HG03095 (cell line): ENCODE measurements around the gene PAQR4.
"Not testable (repeated sequence)": the region's sequence is repeated elsewhere in the genome, so short reads cannot be mapped to it uniquely, and the experiment has no call there.

ENCODE experiments used
- ATAC-seq: cut with Tn5 transposase; IDR thresholded peaks from one replicate; pipeline ENCODE4 v1.9.1; 2021; ENCODE audit warnings: moderate library complexity; ENCODE audit not compliant: unreplicated experiment

PAQR4 gene

DNA sequence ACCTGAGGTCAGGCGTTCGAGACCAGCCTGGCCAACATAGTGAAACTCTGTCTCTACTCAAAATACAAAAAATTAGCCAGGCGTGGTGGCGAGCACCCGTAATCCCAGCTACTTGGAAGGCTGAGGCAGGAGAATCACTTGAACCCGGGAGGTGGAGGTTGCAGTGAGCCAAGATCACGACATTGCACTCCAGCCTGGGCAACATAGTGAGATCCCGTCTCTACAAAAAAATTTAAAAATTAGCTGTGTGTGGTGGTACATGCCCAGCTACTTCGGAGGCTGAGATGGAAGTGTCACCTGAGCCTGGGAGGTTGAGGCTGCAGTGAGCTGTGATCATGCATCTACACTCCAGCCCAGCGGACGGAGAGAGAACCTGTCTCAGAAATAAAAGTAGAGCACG lies 25.4 kb upstream of the PAQR4 start:
- not testable (repeated sequence) for ATAC-seq

GRCh38 chr16:2946649-2947048 lies 22.5 kb upstream of the PAQR4 start:
- no peak for ATAC-seq

GRCh38 chr16:2948807-2949704 lies 20.1 kb upstream of the PAQR4 start:
- no peak for ATAC-seq

DNA sequence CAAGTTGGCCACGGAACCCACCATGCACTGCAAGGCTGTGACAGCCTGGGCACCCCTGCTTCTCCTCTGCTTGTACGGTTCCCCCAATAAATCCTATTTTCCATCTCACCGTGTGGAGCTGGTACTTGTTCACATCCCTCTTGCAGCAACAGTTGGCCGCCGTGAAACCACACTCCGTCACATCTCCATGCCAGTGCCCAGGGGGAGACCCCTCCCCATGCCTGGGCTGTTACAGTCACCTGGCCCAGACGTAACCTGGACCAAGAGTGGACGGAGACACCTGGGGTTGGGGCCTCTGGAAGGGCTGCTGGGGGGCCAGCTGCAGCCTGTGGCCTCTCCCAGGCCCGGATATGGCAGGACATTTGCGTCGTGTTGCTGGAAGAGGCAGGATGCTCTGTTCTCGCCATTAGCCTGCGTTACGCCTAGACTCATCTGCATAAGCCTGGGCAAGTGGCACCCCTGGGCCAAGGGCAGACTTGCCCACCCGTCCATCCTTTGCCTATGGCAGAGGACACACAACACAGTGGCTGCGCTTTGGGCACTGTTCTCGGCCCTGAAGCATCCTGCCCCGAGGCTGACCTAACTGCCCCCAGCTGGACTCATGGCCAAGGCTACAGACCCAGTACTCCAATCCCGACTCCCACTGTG lies 19.3 kb upstream of the PAQR4 start:
- ATAC-seq = no peak

GRCh38 chr16:2950353-2950724 lies 18.8 kb upstream of the PAQR4 start:
- no peak for ATAC-seq

- ATAC-seq = no peak
Measured at GRCh38 chr16:2950773-2951172, 18.4 kb upstream of the PAQR4 start.

- ATAC-seq = no peak
Measured at GRCh38 chr16:2952679-2953078, 16.5 kb upstream of the PAQR4 start.

GRCh38 chr16:2953706-2954627 lies 15.2 kb upstream of the PAQR4 start:
- no peak for ATAC-seq

DNA sequence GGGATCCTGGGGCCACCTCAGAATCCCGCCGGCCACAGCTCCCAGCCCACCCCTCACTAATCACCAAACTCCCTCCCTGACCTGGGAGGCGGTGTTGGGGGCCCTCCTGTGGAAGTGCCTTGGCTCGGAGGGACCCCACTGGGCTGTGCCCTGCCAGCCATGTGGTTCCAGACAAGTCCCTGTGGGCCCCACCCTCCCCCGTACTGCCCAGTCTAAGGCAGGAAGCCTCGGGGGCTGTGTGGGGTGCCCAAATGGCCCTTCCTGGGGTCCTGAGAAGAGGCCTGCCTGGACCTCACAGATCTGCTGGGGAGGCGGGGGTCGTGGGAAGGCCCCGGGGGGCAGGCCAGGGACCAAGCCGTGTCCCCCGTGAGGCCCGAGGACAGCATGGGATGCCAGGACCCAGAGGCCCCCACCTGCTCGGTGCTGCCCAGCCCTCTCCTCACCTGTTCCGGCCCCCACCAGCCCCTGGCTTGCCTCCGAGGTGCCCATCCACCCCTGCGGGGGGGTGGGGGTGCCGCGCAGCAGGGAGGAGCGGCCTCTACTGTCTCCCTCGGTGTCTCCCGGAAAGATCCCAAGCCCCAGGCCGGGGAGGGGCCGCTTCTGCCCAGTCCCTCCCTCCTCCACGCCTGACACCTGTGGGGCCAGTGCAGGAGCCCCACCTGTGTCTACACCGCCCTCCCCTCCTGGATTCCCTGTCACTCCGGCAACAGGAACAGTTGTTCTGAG lies 14.3 kb upstream of the PAQR4 start:
- no peak for ATAC-seq

DNA sequence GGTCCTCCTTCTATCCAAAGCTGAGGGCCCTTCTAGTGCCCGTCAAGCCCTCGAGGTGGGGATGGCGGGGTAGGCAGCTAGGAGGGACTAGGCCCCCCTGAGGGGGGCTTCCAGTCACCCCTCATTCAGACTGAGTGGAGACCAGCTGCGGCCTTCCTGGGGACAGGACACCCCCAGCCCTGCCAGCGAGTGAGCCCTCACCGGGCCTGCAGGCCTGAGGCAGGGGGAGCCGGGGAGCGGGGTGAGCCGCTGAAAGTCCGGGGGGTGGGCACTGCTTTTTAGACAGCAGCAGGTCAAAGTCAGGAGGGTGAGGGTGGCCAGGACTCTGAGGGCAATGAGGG lies 13.7 kb upstream of the PAQR4 start:
- ATAC-seq = no peak

- ATAC-seq = no peak
Measured at GRCh38 chr16:2955779-2956578, 13.2 kb upstream of the PAQR4 start.

- ATAC-seq = no peak
Measured at GRCh38 chr16:2956579-2956956, 12.6 kb upstream of the PAQR4 start.

GRCh38 chr16:2959206-2959605 lies 9.9 kb upstream of the PAQR4 start:
- no peak for ATAC-seq

- no peak for ATAC-seq
Measured at GRCh38 chr16:2960183-2961010, 8.8 kb upstream of the PAQR4 start.

GRCh38 chr16:2962334-2963073 lies 6.6 kb upstream of the PAQR4 start:
- ATAC-seq = no peak

- no peak for ATAC-seq
Measured at GRCh38 chr16:2963074-2963722, 6.0 kb upstream of the PAQR4 start.

DNA sequence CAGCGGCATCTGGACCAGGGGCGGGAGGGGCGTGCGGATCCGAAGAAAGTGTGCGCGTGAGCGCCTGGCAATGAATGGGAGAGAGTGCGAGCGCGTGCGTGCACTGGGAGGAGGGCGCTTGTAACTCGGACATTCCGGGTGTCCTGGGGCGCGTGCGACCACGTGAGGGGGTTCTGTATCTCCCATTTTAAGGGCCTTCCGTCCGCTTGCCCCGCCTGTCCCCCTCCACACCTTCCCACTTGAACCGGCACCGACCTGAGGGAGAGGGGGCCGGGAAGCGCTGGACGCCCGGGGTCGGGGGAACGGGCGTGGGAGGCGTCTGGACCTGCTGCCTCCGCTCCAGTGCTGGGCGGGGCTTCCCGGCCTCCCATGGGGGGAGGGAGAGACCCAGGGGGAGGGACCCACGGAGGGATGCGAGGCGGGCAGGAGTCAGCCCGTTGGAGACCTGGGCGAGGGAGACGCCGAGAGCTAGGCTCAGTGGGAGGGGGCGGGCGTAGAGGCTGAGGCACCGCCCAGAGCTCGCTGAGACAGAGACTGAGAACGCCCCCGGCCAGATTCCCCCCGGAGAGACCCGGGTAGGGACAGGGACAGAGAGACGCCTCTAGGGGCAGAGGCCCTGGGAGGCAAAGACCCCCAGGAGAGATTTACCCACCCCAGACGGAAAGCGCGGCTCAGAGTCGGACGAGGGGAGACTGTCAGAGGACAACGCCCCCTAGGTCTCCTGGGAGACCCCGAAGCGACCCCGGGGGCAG lies 5.2 kb upstream of the PAQR4 start, which contains the start of gene KREMEN2:
TSS of gene KREMEN2 (plus strand) at position 553 of the 752 bp plus-strand sequence. CDS start 246 bp downstream, outside the sequence.
- no peak for ATAC-seq
